ENCODE data around the gene KRTAP4-8. TPM values are rescaled to one million over a fixed set of nuclear protein-coding genes. Genes with fewer than 3 reads are reported as not detected.

The KRTAP4-8 gene
- total and polyA plus RNA-seq, 2 of the 8 experiments (the other 6 are each of a cell fraction or from before 2014, with no cell fraction given), result not detected

GRCh38 chr17:41061964-41062363 lies 36.0 kb downstream of the KRTAP4-8 start:
- Histone ChIP-seq H3K27me3 (replicated peaks in 1 of 4; ENCODE audit: control insufficient read depth in 3 of 4, extremely low read depth in 1 of 4, insufficient read depth in 3 of 4, low read length in 3 of 4) (no peaks in the 10 kb centered on the region), H2BK5ac (ENCODE audit: low read depth, low read length) (no peak overlapping the region), H2BK20ac (ENCODE audit: low read length) (no peak overlapping the region), H3K18ac (ENCODE audit: extremely low read depth, low read length) (no peak overlapping the region), H2BK12ac (ENCODE audit: low read depth, low read length) (no peak overlapping the region), H3K56ac (replicated peaks; ENCODE audit: insufficient read length, low read depth, low read length) (no peak overlapping the region), H4K8ac (ENCODE audit: extremely low read depth, insufficient read depth, low read length) (no peak overlapping the region), H3K4me1 (replicated peaks in 1 of 4; ENCODE audit: control insufficient read depth in 3 of 4, insufficient read depth in 4 of 4, low read length in 3 of 4) (no peaks in the 10 kb centered on the region), H3K23ac (ENCODE audit: insufficient read length) (no peak overlapping the region), H3K79me1 (ENCODE audit: low read depth, low read length) (no peaks in the 10 kb centered on the region), H3K4ac (replicated peaks; ENCODE audit: insufficient read length, low read depth, low read length) (no peak overlapping the region), H3K27ac (ENCODE audit: low read depth, low read length) (no peak overlapping the region), H3K23me2 (ENCODE audit: low read depth, low read length) (no peaks in the 10 kb centered on the region), H3K9ac (replicated peaks in 1 of 4; ENCODE audit: extremely low read depth in 1 of 4, low read depth in 3 of 4, low read length in 3 of 4) (no peak overlapping the region), H3K4me3 (ENCODE audit: extremely low read depth in 1 of 4, insufficient read depth in 2 of 4, low read depth in 3 of 4, low read length in 4 of 4) (no peak overlapping the region), H4K91ac (replicated peaks; ENCODE audit: insufficient read length, low read length) (no peak overlapping the region), H3K4me2 (ENCODE audit: insufficient read depth in 1 of 2, low read depth in 2 of 2, low read length in 2 of 2) (no peak overlapping the region), H3K36me3 (ENCODE audit: control insufficient read depth in 2 of 4, insufficient read depth in 4 of 4, low read length in 3 of 4) (no peaks in the 10 kb centered on the region), H3K79me2 (ENCODE audit: control insufficient read depth in 1 of 2, insufficient read depth in 2 of 2, low read length in 2 of 2) (no peaks in the 10 kb centered on the region), H2AK5ac (ENCODE audit: low read depth, low read length) (no peak overlapping the region), H2BK15ac (ENCODE audit: low read length) (no peak overlapping the region), H4K5ac (ENCODE audit: insufficient read length, low read depth, low read length) (no peak overlapping the region), H4K20me1 (replicated peaks in 1 of 2; ENCODE audit: control insufficient read depth in 1 of 2, insufficient read depth in 2 of 2, low read length in 2 of 2) (no peaks in the 10 kb centered on the region), H2AFZ (ENCODE audit: low read length) (no peak overlapping the region), H2BK120ac (replicated peaks; ENCODE audit: low read depth, low read length) (no peak overlapping the region), H3K9me3 (ENCODE audit: insufficient read depth in 2 of 2, low read depth in 1 of 2, low read length in 1 of 2) (0 out of 4 replicates have a peak, but pooled peaks cover 0 to 4% of the 10 kb centered on the region in 2 experiments), H3K14ac (ENCODE audit: insufficient read length) (no peak overlapping the region)
- FAIRE-seq, result no peak
- POLR2A ChIA-PET (ENCODE audit: partially characterized antibody), result no interaction called here
- CTCF ChIA-PET (ENCODE audit: partially characterized antibody), result no interaction called here
- no peak for DNase-seq (ENCODE audit: low read depth in 1 of 2, low spot score in 2 of 2)
- TF ChIP-seq CBX5 (IDR thresholded peaks at IDR 0.05; ENCODE audit: low read depth, low read length), result no peak
- no peak for TF ChIP-seq BRCA1 (IDR thresholded peaks at IDR 0.05; ENCODE audit: low read depth, low read length)
- no peak for TF ChIP-seq POU5F1 (IDR thresholded peaks at IDR 0.05; ENCODE audit: low read depth, low read length)
- WGBS, 2 experiments (ENCODE audit: extremely low coverage in 1 of 2, insufficient coverage in 1 of 2, insufficient read length in 1 of 2, insufficient replicate concordance in 2 of 2, low coverage in 1 of 2, low lambda C conversion rate in 2 of 2, missing lambda C conversion rate in 1 of 2), result 92% methylated on average over 1 of the region's 1 CpG; no CpG with 5 or more reads in 1 of the 2 experiments
